ENCODE results near the gene TBPL2.
"Not testable (repeated sequence)": the region's sequence is repeated elsewhere in the genome, so short reads cannot be mapped to it uniquely, and the experiment has no call there.

The TBPL2 gene

DNA sequence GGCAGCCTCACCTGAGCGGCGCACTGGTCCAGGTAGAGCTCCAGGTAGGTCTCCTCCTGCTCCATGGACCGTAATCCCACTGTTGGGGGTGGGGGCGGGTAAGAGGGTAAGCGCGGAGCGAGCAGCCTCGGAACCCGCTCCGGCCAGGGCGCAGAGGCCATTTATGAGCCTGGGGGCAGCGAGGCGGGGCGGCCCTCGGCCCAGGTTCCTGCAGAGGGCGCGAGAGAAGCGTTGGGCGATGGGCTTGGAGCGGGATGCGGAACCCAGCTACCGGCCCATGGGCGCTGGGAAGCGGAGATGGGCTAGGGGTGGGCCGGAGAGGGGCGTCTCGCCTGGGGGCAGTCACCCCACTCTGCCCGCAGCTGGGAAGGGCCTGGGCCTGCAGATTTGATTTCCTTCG is at the start of gene TBPL2:
Gene TBPL2, minus strand, starts transcription at position 232 of the 400 bp plus-strand sequence. Its CDS starts 167 bp downstream, at position 65.
- DNase-seq, result no peak

GRCh38 chr14:55488204-55488603 is 47.8 kb upstream of the TBPL2 start:
- DNase-seq, result no peak

DNA sequence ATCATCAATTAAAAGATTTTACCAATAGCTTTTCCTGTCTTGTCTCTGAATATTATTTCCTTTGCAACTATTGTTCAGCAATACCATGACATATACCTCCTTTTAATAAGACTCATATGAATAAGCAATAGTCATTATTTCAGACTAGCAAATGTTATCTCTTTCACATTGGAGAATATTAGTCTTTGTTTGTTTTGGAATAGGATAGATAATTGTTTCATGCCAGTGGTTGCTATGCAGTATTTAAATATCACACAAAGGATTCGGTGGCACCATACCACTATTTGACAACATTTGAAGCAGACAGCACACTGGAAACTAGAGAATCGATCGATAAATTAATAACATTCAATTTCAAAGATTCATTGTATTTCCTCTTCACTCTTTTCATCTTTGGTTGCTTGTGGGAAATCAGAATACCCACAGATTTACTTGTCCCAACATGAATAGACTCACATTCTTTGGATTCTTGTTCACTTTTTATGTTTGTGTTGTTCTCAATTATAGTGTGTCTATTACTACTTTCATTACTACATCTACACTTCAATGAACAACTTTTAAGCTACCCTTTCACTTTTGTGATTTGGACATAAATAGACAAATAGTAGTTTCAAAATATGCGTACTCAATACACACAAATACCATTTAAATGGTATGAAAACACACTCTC is 42.7 kb upstream of the TBPL2 start:
- DNase-seq, result no peak

DNA sequence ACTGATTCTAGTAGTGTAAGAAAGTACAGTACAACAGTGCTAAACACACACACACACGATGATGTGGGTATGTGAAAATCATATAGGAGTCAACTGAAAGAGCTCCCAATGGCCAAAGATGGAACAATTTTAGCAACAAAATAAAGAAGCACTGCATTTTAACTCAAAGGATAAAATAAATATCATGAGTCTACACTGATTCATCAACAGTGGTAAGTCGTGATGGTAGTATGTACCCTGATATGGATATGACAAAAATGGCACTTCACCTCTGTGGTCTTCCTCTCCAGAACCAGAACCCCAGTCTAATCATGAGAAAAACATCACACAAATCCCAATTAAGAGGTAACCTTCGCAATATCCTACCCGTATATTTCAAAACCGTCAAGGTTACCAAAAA is 41.4 kb upstream of the TBPL2 start:
- no peak for DNase-seq

DNA sequence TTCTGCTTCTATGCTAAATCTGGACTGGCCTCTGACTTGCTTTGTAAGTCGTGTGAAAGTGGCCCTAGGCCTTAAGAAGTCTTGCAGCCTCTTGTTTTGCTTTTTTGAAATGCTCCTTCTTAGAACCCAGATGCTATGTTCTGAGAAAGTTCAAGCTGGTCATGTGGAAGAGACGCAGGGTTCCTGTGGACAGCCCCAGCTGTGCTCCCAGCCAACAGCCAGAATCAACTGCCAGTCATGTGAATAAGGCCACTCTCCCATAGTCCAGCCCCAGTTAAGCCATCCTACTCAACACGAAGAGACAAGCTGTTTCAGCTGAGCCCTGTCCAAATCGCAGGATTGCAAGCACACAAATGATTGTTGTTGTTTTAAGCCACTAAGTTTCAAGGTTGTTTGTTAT is 37.3 kb upstream of the TBPL2 start:
- no peak for DNase-seq

DNA sequence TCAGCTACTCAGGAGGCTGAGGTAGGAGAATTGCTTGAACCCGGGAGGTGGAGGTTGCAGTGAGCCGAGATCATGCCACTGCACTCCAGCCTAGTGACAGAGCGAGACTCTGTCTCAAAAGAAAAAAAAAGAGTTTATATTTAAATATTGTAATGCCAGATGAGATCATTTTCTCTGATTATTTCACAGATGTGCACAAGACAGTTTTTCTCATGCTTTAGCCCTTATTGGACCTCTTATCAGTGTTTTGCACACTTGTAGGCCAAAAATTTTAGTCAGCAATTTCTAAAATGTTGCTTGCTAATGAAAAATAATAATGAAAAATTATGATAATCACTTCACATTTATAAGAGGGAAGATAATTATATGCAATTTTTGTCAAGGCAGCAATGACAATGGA is 36.0 kb upstream of the TBPL2 start:
- not testable (repeated sequence) for DNase-seq

DNA sequence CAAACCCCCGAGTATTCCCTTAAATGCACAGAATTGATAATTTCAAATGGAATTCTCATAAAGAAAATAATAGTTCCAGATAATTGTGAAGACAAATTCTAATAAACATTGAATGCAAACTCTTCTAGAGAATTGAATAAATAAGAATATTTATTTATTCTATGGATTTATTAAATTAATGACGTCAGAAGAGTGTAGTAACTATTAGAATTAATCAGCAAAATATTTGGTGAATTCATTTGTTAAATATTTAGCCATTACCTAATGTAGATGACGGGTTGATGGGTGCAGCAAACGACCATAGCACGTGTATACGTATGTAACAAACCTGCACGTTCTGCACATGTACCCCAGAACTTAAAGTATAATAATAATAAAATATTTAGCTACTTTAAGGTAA is 33.4 kb upstream of the TBPL2 start:
- DNase-seq, result no peak

DNA sequence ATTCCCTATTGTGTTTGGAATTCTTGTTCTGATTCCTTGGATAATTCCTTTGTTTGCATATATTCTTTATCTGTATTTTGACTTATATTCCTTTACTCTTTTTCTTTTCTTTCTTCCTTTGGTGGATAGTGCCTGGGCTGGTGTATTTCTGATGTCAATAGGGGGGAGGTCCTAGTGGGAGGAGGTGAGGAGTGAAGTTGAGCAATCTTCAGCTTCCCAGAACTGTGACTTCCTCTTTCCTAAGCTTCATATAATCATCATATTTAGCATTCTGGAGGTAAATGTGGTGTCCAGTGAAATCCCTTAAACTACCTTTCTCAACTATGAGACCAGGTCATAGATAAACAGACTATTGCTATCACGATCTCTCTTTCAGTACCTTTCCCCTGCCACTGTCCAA is 29.6 kb upstream of the TBPL2 start:
- no peak for DNase-seq

GRCh38 chr14:55467307-55467706 is 26.9 kb upstream of the TBPL2 start:
- no peak for DNase-seq

DNA sequence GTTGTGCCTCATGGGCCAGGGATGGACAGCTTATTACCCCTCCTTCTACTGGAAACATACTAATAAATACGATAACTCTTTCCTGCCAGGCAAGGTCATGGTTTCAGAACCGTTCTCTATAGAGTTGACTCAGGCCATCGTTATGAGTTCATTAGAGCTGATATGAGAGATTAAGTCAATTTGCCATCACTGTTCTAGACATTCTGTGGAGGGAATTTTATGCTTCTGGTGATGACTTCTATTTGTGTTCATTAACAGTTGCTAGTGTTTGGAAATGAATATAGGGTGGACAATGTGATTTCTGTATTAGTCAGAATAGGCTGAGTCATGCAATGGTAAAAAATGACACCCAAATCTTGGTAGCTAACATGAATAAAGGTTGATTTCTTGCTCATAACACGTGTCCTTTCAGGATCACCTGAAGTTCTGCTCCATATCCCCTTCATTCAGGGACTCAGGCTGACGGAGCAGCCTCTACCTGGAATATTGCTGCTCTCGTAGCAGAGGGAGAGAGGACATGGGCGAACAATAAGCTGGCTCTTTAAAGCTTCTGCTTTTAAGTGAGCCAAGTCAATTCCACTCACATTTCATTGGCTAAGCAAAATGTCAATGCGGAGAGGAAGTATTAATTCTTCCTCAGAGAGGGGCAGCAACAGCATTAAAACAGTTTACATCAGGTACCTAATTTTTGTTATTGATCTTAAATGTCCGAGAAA is 18.5 kb upstream of the TBPL2 start:
- no peak for DNase-seq

GRCh38 chr14:55457496-55457895 is 17.1 kb upstream of the TBPL2 start:
- no peak for DNase-seq

GRCh38 chr14:55456411-55456810 is 16.0 kb upstream of the TBPL2 start:
- DNase-seq, result not testable (repeated sequence)

GRCh38 chr14:55454264-55455002 is 14.0 kb upstream of the TBPL2 start:
- no peak for DNase-seq

- no peak for DNase-seq
Measured at GRCh38 chr14:55451950-55452349, 11.5 kb upstream of the TBPL2 start.

- no peak for DNase-seq
Measured at GRCh38 chr14:55451398-55451797, 11.0 kb upstream of the TBPL2 start.

GRCh38 chr14:55450987-55451386 is 10.6 kb upstream of the TBPL2 start:
- no peak for DNase-seq

- no peak for DNase-seq
Measured at GRCh38 chr14:55450539-55450938, 10.1 kb upstream of the TBPL2 start.

DNA sequence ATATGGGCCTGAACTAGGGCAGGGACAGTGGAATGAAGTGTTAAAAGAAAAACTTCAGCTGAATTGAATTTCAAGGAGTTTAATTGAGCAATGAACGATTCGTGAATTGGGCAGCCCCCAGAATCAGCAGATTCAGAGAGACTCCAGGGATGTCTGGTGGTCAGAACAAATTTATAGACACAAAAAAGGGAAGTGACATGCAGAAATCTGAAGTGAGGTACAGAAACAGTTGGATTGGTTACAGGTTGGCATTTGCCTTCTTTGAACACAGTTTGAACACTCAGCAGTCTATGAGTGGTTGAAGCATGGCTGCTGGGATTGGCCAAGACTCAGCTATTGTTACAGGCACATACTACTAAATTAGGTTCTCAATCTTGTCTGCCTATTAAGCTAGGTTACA is 9.7 kb upstream of the TBPL2 start:
- no peak for DNase-seq

DNA sequence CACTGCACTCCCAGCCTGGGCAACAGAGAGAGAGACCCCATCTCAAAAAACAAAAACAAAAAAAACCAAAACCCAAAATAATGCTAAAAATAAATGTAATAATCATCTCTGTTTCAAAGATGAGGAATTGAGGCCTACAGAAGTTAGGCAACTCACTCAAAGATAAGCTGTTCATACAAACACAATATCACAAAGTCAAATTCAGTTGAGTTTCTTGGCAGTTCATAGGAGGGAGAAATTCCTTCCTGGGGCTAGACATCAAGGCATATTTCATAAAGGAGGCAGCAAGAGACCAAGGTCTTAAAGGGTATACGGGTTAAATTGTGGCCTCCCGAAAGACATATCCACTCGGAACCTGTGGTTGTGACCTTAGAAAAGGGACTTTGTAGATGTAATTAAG is 8.7 kb upstream of the TBPL2 start:
- no peak for DNase-seq

DNA sequence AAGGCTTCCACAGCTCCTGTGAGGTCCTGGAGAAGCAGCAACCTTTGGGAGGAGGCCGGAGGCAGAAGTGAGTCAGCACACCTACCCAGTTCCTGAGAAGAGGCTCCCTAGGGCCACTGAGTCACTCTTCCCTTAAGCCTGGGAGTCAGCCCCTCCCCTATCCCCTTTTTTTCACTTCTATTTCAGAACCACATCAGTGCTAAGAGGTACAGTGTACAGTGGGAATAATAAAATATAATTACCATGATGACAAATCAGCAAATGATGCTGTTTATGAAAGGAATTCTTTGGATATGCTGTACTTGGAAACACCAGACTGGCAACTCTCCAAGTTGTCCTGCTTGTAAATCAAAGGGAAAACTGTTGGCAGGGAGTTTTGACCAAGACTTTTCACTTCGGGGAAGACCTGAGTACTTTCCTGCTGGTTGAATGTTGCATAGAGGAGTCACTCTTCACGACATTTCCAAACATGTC is 7.8 kb upstream of the TBPL2 start:
- no peak for DNase-seq

DNA sequence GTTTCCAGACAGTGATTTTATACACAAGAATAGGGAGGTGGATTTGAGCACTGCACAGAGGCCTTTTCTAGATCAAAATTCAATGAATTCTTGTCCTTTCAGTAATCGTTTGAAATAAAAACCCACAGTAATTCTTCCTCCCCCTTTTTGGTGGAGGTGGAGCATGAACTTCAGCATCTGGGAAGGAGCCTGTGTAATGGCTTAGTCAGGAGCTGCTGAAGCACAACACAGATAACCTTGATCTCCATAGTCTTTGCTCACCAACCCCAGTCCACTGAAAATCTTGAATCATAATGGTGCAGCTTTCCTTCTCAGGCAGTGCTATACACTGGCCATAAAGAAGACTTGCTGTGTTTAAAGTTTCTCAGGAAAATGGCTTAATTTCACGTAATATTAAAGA is 6.4 kb upstream of the TBPL2 start:
- DNase-seq, result no peak

GRCh38 chr14:55446127-55446736 is 5.8 kb upstream of the TBPL2 start:
- peak; percentile 65 for DNase-seq

DNA sequence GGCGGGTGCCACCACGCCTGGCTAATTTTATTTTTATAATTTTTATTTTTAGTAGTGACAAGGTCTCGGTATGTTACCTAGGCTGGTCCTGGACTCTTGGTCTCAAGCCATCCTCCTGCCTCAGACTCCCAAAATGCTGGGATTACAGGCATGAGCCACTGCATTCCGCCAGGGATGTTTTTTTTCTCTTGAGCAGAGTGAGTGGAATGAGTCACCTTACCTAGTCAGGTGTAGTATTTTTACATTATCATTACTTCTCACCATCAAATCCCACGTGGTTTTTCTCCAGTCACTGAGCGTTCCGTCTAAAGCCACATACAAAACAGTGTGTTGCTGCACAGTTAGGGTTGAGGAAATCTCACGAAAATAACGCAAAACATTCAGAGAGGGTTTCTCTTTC is 870 bp upstream of the TBPL2 start:
- DNase-seq, result no peak
